HG03108 (cell line): Measurements from ENCODE around the gene NOC3L.
A peak's percentile ranks its signal among the peaks of the same experiment; 100 is the strongest.
"Not testable (repeated sequence)": the region's sequence is repeated elsewhere in the genome, so short reads cannot be mapped to it uniquely, and the experiment has no call there.

Experiments used
- ATAC-seq: cut with Tn5 transposase; IDR thresholded peaks from one replicate; pipeline ENCODE4 v1.9.1; 2021; ENCODE audit warnings: moderate library complexity; ENCODE audit not compliant: unreplicated experiment

Gene NOC3L, protein sequence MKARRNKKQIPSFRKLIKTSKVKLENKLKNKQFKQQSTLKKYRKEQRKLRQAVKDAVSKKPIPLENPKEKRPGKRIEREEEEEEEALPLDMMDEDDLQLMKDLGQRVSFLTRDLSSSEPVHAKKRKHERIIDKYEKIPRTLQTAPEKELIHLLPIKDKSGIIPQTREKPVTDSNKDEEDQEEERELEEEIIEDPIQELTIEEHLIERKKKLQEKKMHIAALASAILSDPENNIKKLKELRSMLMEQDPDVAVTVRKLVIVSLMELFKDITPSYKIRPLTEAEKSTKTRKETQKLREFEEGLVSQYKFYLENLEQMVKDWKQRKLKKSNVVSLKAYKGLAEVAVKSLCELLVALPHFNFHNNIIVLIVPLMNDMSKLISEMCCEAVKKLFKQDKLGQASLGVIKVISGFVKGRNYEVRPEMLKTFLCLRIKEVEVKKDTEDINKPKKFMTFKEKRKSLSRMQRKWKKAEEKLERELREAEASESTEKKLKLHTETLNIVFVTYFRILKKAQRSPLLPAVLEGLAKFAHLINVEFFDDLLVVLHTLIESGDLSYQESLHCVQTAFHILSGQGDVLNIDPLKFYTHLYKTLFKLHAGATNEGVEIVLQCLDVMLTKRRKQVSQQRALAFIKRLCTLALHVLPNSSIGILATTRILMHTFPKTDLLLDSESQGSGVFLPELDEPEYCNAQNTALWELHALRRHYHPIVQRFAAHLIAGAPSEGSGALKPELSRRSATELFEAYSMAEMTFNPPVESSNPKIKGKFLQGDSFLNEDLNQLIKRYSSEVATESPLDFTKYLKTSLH

DNA sequence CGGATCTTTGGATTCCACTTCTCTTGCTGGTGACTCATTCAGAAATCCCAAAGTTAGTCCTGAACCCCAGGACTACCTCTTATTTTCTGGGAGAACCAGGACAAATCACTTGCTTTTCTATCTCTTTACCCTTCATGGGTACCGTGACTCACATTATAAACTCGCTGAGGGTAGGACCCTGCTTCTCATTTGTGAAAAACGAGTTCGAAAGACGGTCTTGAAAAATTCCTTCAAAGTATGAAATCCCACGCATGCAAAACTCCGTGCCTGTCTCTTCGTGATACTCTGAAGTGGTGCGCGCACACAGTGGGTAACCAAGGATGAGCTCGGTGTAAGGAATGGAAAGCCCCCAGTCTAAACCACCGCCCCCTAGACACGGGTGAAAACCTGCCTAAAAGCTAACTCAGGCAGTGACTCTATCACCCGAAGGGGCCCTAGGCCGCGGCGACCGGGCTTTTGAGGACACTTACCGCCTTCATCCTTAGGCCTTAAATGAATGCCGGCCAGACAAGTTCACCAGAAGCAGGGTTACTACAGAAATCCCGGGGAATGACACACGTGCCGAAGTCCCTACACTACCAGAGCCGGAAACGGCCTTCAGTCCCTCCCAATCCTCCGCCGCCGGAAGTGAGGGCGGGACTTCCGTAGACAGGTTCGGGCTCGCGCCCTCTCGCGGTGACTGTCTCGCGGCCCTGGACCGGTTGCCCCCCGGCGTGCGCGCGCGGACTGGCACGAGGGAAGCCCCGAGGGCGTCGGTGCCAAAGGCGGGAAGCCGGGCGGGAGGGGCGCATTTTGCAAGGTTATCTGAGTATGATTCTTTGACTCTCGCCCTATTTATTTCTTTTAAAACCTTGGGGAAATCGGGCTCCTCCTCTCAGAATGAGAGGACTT lies at the start of gene NOC3L:
Gene NOC3L, minus strand, starts transcription at position 580 of the 891 bp plus-strand sequence. Its CDS starts 101 bp downstream, at position 479.
- peak; percentile 99 for ATAC-seq

DNA sequence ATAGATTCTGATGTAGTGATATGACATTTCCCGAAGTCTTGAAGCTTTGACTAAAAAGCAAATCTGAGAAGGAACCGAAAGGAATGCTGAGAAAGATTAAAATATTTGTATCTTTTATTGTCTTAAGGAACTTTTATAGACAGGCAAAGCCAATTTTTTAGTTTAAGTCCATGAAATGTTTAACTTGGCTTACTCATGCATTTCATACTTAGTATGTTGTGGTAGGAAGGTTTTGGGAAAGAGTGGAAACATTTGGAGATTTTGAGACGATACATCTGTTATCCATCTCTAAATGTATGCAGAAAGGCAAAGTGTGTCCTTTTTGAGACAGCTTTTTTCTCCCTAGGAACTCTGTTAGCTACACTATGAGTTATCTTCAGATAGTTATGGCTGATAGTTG lies 49.7 kb upstream of the NOC3L start:
- ATAC-seq: no peak

GRCh38 chr10:94411304-94411703 lies 48.6 kb upstream of the NOC3L start:
- no peak for ATAC-seq

DNA sequence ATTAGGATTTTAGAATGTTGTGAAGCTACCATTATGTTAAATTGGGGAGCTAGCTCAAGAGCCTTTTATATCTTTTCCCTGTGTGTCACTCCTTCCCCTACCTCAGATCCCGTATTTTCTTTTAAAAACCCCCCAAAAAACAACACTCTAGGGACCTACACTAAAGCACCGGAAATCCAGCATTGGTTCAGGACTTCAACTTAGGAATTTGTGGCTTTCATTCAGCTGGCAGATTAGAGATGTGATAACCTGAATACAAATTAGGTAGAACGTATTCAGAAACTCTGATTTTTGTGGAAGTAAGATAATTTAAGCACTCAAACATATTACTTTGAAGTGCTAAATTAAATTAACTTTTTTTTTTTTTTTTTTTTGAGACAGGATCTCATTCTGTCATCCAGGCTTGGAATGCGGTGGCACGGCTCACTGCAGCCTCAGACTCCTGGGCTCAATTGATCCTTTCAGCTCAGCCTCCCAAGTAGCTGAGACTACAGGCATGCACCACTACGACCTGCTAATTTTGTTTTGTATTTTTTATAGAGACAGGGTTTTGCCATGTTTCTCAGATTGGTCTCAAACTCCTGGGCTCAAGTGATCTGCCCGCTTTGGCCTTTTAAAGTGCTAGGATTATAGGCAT lies 46.4 kb upstream of the NOC3L start:
- ATAC-seq: no peak

GRCh38 chr10:94407668-94408067 lies 44.9 kb upstream of the NOC3L start:
- no peak for ATAC-seq

DNA sequence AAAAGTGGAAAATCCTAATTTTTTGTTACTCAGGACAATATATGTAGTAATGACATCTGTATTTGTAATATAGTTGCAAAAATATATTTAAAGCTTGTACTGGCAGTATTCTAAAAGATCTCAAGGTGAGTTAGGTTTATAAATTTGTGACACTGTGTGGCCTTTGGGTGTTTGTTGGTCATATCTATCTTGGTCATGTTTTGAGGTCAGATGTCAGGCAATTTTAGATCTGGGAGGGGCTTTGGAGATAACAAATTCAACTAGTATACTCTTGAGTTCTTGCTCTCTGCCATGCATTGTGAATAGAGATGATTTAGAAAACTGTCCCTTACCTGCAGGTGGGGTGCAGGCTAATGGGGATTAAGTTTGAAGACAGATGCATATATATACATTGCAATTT lies 42.7 kb upstream of the NOC3L start:
- ATAC-seq: no peak

- peak; percentile 62 for ATAC-seq
Measured at GRCh38 chr10:94403380-94404213, 40.9 kb upstream of the NOC3L start.

DNA sequence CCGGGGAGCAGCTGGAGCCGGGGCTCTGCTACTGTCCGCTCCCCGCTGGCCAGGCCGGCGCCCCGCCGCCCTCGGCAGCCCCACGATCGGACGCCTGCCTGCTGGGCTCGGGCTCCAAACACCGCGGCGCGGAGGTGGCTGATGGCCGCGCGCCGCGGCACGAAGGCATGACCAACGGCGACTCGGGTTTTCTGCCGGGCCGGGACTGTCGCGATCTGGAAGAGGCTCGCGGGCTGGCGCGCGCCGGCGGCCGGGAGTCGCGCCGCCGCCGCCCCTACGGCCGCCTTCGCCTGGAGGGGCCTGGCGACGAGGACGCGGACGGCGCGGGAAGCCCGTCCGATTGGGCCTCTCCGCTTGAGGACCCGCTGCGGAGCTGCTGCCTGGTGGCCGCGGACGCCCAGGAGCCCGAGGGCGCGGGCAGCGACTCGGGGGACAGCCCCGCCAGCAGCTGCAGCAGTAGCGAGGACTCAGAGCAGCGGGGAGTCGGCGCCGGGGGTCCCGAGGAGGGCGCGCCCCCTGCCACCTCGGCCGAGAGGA lies 40.2 kb upstream of the NOC3L start:
- ATAC-seq: peak; percentile 24

DNA sequence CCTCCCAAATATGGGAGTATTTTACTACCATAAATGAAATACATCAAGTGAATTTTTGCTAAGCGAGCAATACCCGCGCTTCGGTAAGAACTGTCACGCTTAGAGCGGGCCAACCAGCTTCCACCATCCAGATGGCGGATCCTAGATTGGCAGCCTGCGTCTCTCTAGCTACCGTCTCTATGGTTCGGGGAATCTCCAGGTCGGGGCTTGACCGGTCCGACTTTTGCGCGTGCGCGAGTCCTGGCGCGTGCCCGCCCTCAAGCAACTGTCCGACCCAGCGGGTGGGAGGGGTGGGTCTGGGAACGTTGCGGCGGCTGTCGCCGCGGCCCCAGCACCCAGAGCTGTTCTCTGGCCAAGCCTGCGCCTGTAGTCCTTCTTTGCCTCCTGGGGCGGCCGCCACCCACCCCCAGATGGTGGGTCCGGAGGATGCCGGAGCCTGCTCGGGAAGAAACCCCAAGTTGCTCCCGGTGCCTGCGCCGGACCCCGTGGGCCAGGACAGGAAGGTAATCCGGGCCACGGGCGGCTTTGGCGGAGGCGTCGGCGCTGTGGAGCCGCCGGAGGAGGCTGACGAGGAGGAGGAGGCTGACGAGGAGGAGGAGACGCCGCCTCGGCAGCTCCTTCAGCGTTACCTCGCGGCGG lies 39.6 kb upstream of the NOC3L start, which contains the start of gene TBC1D12:
Gene TBC1D12, plus strand, starts transcription at position 338 of the 639 bp plus-strand sequence. Its CDS starts 73 bp downstream, at position 411.
- peak; percentile 68 for ATAC-seq

DNA sequence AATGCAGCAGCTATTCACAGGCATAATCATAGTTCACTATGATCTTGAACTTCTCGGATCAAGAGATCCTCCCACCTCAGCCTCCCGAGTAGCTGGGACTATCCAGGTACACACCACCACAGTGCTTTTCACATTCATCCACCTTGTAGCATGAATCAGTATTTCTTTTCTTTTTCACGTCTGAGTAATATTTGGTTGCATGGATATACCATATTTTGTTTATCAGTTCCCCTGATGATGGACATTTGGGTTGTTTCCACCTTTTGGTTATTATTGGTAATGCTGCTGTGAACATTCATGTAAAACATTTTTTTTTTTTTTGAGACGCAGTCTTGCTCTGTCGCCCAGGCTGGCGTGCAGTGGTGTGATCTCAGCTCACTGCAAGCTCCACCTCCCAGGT lies 36.0 kb upstream of the NOC3L start:
- no peak for ATAC-seq

DNA sequence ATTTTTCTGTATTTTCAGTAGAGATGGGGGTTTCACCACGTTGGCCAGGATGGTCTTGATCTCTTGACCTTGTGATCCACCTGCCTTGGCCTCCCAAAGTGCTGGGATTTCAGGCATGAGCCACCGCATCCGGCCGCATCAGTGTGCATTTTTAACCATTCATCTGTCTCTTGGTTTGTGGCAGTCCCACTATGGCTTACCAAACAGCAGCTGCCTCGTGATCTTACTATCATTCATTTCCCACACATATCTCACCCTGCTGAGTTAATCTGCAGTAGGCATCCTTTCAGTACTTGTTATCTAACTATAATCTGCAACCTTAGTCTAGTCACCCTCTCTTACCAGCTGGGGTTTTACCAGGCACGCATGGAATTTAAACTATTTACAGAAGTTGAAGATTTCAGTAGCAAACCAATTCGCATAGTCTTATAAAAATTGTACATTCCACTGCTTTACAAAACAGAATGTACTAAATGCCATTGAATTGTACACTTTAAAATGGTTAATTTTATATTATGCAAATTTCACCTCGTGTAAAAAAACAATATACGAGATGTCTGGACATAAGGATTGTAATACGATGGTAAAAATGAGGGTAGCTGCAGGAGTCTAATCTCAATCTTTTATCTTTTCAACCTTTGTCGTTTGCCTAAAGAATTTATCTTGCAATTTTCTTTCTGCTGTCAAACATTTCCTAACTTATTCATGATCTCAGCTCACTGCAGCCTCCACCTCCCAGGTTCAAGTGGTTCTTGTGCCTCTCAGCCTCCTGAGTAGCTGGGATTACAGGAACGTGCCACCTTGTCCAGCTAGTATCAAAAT lies 35.0 kb upstream of the NOC3L start:
- no peak for ATAC-seq

- not testable (repeated sequence) for ATAC-seq
Measured at GRCh38 chr10:94392117-94392516, 29.4 kb upstream of the NOC3L start.

- not testable (repeated sequence) for ATAC-seq
Measured at GRCh38 chr10:94385733-94386132, 23.0 kb upstream of the NOC3L start.

DNA sequence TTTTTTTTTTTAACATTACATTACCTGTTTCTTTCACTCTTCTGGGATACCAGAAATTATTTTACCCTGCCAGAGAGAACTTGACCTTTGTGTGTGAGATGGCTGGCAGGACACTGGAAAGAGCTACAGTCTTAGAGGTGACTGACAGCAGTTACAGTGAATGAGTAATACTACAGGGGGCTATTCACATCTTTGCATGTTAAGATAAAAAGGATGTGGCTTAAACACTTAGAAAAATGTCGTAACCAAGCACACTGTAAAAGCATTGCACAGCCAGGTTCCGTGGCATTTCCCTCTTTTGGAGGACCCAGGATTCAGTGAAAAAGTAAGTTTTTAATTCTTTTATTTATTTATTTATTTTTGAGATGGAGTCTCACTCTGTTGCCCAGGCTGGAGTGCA lies 20.8 kb upstream of the NOC3L start:
- no peak for ATAC-seq

- ATAC-seq: no peak
Measured at GRCh38 chr10:94376865-94377264, 14.1 kb upstream of the NOC3L start.

GRCh38 chr10:94375374-94375773 lies 12.6 kb upstream of the NOC3L start:
- no peak for ATAC-seq

DNA sequence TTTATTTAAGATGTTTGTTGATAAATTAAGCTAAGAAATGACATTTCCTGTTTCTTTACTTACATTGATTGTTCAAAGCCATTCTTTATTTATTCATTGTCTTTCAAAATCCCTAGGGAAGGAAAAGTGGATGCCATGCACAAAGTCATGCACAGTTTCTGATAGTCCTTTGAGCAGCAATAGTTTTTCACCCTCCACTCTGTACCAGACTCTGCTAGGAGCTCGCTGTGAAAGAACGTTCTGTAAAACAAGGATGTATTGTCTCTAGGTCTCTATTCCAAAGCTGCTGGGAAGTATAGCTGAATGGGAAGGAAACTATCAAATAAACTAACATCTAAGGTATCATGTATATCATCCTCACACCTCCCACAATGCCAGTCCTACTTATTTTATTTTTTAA lies 7.8 kb upstream of the NOC3L start:
- ATAC-seq: no peak

DNA sequence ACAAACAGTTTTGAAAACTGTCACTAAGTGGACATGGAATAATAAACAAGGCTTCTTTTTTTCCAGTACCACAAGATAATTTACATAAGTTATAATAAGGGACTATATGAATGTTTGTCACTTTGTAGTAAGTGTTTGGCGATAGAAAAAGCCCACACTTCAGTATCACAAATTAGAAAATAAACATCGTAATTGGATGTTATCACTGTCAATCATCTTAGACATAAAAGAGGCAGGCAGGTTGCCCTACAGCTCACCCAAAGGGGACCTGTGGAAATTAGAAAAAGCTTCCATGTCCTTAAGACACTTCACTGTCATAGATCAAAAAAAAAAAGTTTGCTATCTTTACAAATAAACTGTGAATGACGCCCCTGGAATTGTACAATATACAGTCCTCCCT lies 3.6 kb upstream of the NOC3L start:
- no peak for ATAC-seq
